GM15510 (cell line): ENCODE data around the gene SLC25A41.

Source experiments
- POLR2A ChIP-seq: IDR thresholded peaks from 3 replicates; pipeline ENCODE4 v1.6.1; 2011; ENCODE audit warnings: borderline replicate concordance; ENCODE audit not compliant: insufficient read length; ENCODE audit errors: extremely low read depth

Gene SLC25A41

DNA sequence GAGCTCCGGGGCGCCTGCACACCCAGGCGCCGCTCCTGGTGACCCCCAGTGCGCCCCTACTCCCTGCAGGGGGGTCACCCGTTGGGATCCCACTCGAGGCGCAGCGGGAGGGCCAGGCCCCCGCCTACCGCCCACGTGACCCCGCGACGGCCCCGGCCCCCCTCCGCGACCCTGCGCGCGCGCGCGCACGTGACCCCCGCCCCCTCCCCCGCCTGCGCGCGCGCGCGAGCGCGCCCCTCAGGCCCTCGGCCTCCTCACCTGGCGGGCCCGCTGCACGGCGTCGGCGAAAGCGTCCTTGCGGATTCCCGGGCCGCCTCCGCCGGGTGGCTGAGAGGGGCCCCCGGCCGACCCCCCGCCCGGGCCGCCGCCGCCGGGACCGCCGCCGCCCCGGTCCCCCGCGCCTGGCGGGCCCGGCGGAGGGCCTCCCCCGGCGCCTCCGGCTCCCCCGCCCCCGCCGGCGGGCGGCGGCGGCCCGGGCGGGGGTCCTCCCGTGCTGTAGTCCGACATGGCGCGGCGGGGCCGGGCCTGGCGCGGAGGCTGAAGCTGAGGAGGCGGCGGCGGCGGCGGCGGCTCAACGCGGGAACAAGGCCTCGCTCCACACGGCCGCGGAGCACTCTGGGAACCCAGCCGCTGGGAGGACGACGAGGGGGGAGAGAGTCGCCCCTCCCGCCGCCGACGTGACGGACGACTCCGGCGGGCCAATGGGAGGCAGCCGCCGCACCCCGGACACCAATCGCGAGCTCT, 9.2 kb downstream of the SLC25A41 start, which contains the start of gene KHSRP:
Gene KHSRP, minus strand, starts transcription at position 617 of the 744 bp plus-strand sequence. Its CDS starts 110 bp downstream, at position 507.
- peak; percentile 90 for TF ChIP-seq POLR2A

DNA sequence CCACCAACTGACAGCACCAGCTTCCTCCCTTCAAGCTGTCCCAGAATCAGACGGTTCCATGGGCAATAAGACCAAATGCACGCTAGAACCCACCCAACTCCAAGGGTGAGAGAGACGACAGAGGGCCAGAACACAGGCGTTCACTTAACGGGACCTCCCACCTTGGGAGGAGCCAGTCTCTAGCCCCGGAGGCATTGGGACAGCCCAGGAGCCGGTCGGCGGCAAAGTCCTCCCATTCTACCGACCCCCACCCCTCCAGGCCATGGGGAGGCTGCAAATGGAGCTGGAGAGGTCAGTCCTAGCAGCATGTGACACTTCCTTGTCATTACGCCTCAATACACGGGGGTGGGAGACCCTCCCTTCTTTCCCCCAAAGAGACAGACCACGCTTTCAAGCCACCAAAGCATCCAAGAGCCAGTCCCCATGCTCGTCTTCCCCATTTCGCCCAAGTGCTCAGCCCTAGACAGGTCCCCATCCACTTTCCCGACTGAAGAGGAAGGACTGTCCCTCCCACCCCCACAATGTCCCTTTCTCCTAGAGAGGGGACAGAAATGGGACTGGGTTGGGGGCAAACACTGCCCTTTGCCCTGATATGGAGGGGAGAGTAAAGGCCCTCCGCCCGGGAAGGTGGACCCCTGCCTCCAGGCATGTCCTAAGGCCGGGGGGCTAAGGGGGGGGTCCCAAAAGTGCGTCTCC, 9.9 kb downstream of the SLC25A41 start:
- TF ChIP-seq POLR2A: no peak

DNA sequence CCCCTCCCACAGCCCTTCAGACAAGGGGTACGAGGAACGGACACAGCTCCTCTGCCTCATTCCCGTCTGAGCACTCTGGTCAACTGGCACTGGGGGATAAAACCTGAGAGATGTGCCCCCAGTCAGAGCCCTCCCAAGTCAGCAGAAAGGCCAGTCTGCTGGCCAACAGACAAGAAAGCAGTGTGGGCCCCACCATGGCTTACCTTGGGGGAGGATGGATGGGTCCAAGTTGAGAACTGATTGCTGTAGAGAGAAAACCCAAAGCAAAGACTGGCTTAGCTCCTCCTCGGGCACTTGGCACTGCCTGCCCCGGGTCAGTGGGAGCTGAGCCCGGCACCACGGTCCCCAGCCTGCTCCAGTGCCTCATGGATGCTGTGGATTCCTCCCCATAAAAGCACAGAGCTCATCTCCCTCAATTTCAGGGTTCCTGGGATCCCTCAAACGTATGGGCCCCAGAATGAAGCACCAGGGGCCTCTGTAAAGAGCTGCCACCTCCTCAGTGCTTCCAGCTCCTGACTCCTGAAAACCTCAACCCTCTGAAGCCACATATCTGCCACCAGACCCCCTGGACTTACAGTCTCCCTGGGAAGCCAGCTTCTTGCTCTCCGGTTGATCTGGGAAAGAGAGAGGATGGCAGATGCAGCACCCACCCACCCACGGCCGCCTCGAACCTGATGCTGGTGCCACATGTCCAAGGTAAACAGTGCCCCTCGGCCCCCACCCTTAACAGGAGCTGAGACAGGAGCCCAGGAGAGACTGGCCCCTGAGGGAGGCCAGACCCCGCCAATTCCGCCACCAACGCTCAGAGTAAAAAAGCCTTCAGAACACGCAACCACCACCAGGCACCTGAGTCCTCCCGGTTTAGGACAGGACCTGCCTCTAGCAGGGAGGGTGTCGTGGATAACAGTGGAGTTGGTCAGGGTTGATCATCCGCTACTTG, 12.2 kb downstream of the SLC25A41 start:
- no peak for TF ChIP-seq POLR2A

DNA sequence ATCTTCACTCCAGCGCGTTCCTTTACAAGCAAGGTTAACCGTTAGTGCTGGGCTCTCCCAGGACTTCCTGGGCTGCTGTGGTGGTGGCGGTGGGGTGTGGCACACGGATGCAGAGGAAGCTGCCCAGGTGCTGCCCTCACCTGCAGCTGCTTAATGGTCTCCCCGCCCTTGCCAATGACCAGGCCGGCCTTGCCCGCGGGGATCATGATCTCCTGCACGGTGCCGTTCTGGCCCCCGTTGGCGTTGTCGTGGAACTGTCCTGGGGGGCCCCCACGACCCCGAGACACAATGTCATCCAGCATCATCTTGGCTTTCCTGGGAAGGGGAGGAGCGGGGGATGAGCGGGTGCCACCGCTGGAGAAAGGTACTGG, 15.0 kb downstream of the SLC25A41 start:
- no peak for TF ChIP-seq POLR2A

DNA sequence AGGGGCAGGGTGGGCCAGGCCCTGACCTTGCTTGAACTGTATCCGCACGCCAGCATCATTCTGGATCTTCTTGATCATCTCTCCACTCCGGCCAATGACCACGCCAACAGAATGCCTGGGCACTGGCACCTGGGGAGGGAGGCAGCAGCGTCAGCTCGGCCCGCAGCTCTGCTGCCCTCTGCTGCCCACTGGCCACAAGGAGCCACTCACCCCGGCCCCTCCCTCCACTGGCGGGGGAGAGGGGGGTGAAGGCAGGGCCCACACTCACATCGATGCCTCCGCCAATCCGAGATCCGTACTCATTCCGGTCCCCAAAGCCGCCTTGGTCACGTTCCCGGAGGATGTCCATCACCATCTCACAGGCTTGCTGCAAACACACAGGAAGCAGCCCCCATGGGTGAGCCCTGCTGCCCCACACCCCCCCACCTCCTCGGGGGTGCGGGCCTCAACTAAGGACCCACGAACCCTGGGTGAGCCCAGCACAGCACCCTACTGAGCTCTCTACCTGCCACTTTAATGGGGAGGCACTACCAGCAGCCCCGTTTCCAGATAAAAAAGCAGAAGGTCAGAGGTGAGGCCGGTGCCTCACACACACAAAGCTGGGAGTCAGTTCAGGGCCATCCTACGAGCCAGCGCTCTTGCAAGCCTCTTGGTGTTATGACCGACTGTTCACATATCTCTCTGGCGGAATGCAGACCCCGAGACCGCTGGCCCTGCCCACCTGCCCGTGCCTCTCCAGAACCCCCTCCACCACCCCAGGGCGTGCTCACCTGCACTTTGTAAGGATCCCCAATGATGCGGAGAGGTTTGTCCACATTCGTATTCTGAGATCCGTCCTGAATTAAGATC, 15.6 kb downstream of the SLC25A41 start:
- no peak for TF ChIP-seq POLR2A

DNA sequence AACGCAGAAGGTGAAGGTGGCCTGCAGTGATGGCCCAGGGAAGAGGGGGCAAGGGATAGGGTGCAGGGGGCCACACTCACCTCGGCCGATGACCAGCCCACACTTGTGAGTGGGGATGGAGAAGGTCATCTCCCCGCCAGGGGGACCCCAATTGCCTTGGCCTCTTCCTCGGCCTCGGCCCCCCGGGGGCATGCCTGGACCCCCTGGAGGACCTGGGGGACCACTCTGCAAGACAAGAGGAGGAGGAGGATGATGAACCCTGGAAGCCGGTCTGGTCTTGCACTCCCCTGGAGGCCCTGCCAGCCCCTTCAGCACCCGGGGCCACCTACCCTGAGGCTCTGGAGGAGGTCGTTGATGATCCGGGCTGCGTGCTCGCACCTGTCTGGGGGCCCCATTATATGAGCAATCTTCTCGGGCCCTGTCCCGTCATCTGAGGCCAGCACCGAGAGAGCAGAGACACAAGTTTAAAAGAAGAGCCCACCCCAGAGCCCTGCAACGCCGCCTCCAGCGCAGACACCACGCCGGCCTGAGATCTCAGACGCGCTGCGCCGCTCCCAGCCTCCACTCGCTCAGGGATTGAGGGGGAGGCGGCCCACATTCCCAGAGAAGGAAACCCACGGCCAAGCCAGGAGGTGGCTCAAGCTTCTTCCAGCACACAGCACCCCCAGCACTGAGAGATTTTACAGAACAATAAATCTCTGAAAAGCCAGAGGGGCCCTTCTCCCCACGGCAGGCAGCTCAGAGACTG, 16.7 kb downstream of the SLC25A41 start:
- TF ChIP-seq POLR2A: no peak

DNA sequence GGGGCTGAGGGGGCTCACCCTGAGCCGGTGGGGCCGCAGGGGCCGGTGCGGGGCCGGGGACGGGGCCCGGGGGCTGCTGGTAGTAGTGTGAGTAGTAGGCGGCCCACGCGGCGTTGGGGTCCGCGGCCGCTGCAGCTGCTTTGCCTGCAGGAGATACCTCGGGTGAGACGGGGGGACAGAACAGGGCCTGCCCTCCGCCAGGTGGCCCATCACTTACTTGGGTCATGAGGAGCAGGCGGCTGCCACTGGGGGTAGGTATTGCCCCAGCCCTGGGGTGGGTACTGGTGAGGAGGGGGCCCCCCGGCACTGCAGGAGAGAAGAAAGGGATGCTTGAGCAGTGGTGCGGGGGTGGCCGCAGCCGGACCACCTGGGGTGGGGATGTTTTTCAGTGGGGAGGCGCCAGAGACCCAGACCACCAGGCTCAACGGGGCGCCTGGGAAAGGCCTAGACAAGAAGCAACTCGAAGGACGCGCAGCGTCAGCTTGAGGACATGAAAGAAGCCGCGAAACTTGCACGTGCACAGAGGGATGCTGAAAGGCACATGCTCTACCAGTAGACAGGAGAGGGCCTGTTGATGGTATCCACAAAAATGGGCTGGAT, 17.9 kb downstream of the SLC25A41 start:
- TF ChIP-seq POLR2A: no peak

DNA sequence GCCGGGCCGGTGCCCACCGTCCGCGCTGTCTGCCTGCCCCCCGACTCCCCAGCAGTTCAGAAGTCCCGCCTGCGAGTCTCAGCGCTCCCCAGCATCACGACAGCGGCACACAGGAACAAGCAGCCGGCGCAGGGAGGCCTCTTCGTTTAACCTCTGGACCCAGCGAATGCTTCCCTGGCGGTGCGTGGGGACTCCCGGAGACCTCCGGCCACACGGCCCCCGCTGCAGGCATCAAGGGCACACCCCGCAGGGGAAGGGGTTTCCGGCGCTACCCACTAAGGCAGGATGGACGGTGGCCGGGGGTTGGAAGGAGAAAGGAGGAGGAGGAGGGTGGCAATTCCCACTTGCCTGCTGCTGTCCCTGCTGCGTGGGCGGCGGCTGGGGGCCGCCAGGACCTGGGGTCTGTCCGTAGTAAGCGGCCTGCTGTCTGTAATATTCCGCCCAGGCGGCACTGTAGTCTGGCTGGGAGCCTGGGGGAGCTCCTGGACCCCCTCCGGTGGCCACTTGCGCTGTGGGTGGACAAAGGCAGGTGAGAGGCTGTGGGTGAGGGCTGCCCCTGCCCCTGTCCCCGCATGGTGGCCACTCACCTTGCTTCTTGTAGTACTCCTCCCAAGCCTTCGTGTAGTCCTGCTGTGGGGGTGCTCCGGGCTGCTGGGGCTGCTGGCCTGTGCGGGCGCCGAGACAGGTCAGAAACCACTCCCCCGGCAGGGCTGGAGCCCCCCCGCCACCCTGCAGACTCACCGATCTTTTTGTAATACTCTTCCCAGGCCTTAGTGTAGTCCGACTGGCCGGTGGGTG, 18.6 kb downstream of the SLC25A41 start:
- no peak for TF ChIP-seq POLR2A

DNA sequence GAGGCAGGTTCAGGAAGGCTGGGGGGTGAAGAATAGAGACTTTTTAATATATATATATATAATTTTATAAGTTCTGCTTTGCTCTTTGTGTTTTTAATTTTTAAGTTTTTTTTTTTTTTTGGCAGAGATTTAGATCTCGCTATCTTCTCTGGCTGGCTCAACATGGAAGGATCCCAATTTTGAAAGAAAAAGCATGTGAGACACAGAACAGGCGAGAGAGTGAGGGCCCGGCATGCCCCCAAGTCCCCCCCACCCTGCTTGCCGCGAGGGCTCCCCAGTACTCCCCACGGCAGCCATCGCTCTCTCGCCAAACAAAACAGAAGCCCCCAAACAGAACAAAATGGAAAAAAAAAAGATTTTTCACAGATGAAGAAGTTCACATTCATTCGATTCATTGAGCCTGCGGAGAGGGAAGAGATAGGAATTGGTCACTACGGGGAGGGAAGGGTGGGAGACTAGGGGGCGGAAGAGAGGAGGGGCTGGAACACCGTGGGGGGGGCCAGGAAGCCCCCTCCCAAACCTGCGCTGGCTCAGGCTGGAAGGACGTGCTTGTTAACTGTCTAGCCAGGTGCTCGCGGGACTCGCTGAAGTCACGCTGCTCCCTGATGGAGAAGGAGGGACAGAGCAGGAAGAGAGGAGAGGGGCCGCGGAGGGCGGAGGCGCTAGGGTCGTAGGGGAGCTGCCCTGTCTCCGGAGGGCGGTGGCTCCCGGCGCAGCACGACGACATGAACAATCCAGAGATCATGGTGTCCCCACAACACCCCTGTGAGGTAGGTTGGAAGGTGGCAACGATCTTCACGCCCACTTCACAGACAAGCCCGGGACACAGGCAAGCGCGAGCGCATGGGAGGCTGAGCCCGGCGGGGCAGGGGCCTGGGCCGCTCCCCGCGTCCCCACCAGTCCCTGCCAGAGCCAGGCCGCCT, 19.6 kb downstream of the SLC25A41 start:
- no peak for TF ChIP-seq POLR2A

DNA sequence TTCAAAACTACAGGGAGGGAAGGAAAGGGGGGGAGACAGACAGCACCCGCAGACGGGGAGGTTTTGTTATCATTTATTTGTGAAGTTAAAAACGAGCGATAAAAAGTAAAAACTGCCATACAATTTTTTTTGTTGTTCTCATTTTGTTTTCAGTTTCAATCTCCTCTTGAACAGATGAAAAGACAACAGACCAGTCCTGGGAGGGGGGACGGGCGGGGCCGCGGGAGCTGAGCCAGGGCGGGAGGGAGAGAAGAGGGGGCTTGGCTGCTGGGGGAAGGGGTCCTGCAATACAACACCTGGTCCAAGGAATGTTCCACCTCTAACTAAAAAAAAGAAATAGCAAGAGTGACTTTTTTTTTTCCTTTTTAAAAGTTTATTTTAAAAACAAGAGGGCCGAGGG, 20.3 kb downstream of the SLC25A41 start:
- TF ChIP-seq POLR2A: no peak

DNA sequence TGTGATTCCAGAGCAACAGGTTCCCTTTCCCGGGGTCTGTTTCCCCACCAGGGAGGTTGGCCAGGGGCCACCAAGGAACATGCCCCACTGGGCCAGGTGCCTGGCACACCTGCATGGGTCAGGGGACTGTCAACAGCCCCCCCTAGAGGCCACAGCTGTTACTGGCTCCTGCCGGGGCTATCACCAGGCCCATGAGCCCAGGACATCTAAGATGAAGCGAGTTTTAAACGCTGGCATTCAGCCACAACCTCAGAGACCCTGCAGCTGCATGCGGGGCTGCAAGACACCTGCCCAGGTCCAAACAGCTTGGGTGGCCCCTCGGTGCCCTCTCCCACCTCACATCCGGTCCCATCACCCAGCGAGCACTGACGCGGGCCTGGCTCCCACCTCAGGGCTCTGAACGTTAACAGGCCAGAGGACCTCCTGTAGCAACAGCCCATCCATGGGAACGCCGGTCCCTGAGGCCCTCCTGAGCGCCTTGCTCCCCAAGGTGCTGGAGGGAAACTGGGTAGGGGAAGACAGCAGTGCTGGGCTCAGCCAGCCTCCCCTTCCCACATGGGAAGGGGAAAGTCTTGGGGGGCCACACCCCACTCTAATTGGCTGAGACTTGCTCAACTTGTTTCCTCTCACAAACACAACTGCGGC, 21.0 kb downstream of the SLC25A41 start:
- no peak for TF ChIP-seq POLR2A
